Stimulated activated CD4-positive, alpha-beta T cell treated with anti-CD3 and anti-CD28 coated beads, Interleukin-1b, Interleukin-23, amount 100 ng/mL, for 24 hours (primary cell): ENCODE measurements around the gene MYL12B.

ENCODE experiments used
- DNase-seq, 4 experiments: peaks; one replicate each; pipeline ENCODE4 v3.0.0-alpha.2; 2020; ENCODE audit warnings: low read depth in 4 of 4, low spot score in 1 of 4

MYL12B gene

GRCh38 chr18:3234457-3234856, 27.5 kb upstream of the MYL12B start:
- DNase-seq, result no peak

GRCh38 chr18:3235846-3236245, 26.1 kb upstream of the MYL12B start:
- DNase-seq, result no peak

DNA sequence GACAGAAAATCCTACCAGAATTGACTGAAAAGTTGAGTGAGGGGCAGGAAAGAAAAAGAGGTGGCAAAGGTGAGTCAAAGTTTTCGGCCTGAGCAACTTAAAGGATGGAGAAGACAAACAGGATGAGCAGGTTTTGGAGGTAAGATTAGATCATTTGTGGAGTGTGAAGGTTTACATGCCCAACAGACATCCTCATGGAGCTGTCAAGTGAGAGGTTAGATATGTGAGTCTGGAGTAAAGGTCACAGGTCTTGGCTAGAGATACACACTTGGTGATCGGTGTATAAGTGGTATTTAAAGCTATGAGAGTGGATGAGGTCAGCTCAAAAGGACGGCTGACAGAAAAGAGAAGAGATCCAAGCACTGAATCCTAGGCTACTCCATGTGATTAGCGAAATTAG, 25.5 kb upstream of the MYL12B start:
- no peak for DNase-seq

- no peak for DNase-seq
Measured at GRCh38 chr18:3238742-3239141, 23.2 kb upstream of the MYL12B start.

DNA sequence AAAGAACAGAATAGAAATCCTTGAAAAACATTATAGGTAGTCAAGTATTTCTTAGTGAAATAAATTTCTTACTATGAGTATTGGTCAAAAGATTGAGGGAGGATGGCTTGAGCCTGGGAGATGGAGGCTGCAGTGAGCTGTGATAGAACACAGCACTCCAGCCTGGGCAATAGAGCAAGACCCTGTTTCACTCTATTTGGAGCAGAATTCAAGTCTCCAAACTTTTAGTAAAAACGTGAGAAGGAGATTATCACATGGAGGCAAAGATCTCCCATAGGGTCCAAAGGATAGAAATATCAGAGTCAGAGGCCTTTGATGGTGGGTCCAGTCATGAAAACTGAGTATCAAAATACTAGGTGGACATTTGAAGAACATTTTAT, 16.8 kb upstream of the MYL12B start:
- no peak for DNase-seq

- DNase-seq, result peak in 3 of 4 experiments; percentile 53 to 78 (median 69)
Measured at GRCh38 chr18:3245853-3246634, 15.9 kb upstream of the MYL12B start.

DNA sequence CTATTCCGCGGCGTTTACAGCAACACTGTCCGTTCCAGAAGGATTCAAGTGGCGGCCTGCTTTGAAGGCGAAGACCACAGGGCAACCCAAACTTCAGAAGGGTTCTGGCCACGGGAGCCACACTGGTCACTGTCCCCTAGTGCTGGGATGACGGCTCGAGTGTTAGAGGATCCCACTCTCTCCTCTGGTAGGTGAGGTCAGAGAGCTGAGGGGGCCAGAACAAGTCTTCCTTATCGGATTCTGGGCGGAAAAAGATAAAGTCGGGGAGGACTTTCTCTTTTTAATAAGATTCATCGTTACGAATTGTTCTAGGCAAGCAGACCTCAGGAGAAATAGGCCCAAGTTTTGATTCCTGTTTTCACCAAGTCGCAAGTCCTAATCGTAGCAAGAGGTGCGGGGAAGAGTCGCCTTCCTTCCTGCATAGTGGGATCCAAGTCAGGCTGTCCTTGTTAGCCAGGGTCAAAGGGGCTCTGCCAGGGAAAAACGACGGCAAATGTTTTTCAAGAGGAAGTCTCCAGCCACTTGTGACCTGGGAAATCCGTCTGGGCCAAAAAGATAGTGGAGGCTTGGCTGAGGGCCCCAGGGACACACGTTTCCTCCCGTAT, 15.2 kb upstream of the MYL12B start:
- no peak for DNase-seq

DNA sequence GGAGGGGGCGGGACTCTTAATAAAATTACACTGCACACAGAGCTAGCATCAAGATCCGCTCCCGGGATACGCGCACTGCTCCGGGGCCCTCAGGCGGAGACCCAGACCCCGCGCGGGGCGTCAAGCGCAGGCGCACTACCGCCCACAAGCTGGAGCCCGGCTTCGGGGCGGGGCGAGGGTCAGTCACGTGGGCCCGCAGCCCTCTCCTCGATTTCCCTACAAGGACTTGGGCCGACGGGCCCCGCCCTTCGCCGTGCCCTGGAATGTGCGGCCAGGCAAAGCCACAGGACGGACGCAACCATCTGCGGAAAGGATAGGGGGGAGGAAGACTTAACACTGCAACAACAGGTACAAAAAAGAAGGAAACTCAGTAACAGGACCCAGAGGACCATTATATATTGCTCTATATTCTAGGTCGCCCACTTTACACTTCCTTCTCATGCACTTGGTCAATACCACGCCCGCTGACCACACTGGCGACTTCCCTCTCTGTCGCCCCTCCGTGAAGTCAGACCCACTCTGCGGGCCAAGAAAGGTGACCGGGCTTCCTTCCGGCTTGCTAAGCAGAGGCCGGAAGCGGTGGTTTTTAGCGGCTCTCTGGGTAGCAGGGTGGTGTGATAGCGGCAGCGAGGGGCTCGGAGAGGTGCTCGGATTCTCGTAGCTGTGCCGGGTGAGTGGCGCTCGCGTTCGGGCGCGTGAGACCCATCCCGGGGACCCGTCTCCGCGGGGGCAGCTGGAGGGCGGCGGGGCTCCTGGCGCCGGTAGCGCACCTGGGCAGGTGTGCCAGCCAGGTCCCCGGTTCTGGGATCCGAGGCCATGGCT, 14.5 kb upstream of the MYL12B start, which contains the start of gene MYL12A:
MYL12A (plus strand) TSS at position 562 of the 822 bp plus-strand sequence. CDS start 5,447 bp downstream, outside the sequence.
- peak; percentile 83 to 98 (median 88) for DNase-seq

DNA sequence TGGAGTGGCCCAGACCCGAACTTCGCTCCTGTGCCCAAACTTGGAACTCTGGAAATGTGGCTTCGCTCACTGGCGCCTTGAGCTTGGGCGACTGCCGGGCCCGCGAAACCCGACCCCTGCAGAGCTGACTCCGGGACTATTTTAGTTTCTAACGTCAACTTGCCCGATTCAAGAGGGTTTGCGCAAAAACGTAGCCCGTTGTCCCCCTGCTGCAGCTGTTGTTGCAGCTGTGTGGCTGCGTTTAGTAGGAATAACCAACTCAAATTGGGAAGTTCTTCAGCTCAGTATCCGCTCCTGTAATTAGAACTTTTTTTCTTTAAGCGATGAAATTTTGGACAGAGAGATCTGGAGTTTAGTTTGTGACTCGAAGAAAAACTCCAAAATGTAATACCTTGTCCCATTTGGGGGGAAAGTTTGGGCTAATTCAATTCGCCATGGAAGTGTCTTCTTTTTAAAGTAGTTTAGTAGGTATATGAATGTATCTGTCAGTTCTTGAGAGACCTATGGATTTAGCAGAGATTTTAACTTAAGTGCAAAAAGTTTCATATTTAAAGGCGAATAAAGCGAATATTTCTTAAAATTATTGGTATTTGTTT, 13.8 kb upstream of the MYL12B start:
- no peak for DNase-seq

- no peak for DNase-seq
Measured at GRCh38 chr18:3248658-3249359, 13.1 kb upstream of the MYL12B start.

GRCh38 chr18:3250237-3251107, 11.5 kb upstream of the MYL12B start:
- DNase-seq, result no peak

DNA sequence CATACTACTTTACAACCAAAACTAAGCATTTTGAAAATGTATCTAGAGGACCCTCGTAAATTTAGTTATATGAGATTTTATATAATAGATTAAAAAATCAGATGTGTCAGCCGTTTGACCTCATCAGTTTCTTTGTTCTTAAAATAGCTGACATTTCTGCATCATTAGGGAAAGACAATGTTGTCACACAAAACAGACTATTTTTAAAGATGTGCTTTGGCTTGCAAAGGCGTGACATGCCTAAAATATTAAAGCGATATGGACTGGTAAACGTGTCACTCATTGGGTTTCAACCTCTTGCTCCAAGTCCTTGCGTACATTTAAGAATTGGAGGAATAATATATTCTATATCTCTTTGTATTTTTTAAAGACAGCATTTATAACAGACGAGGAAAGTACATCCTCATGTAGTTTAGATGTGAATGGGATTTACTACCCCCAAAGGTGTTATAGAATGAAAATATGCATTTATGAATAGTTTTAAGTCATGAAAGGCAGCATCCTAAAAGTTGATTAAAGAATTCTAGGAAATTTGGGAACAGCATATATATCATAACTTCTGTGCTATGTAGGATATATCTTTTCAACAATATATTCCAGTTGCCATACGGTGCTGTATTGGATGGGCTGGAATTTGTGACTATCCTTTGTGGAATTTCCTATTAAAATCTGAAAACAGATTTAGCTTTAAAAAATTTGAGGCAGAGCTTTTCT, 10.5 kb upstream of the MYL12B start:
- no peak for DNase-seq

DNA sequence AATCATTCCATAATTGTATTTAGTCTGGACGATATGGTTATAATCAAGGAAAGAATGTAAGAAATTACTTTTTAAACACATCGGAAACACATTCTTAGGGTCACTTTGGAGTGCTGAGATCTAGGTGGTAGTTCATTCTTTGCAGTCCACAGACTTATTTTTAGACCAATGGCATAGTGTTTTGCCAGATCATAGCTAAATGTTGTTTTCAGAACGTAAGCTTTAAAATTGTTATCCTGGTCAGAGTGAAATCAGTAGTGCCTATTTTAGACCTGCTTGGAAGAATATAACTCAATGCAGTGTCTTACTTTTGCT, 10.0 kb upstream of the MYL12B start:
- DNase-seq, result no peak

DNA sequence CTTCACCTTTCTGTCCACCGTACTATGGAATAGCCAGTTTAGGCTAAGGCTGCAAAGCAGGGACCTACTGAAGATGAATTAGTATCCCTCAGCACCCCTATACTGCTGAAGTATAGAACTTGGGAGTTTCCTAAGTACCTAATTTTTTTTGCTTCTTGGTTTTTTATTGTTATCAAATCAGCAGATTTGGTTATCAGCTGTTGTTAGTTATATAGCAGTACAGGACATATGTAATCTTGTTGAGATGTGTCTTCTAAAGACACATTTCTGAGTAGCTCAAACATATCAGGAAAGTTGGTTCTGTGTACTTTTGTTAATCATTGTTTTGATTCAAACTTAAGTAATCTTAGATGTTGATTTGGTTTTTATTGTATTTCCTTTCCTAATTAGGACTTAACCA, 9.1 kb upstream of the MYL12B start:
- DNase-seq, result no peak

DNA sequence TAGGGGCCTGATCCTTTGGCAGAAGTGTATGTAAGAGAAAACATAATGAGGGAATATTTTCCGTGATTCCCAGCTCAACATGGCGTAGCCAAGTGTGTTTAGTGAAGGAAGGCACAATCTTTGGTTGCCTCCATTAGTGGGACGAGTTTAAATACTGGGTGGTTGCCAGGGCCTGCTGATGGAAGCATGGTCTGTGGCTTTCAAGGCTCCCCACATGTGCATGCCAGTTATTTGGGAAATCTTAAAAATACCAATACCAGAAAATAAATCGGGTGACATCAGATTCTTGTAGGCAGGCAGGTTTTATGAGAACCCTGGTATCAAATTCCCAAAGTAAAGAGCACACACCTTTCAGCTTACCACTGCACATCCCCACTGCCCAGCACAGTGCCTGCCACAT, 7.2 kb upstream of the MYL12B start:
- no peak for DNase-seq

DNA sequence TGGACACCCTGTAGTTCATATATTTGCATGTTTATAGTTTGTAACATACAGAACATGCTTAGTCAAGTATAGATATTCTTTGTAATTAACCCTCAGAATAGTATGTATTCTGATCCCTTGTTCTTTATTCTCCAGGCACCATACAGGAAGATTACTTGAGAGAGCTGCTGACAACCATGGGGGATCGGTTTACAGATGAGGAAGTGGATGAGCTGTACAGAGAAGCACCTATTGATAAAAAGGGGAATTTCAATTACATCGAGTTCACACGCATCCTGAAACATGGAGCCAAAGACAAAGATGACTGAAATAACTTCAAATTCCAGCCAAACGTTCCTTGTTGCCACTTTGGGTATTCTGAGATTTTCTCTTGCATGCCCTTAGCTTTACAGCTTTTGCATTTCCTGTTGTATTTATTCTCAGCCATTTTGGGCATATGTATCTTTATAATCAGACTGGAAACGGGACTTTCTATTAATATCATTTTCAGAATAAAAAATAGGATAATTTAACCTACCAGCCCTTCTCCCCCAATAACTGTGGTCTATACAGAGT, 6.2 kb upstream of the MYL12B start:
- no peak for DNase-seq

GRCh38 chr18:3256693-3257626, 5.0 kb upstream of the MYL12B start:
- no peak for DNase-seq

GRCh38 chr18:3257627-3258120, 4.3 kb upstream of the MYL12B start:
- DNase-seq, result no peak
